ENCODE measurements around the gene PGLYRP2. TPM values are rescaled to one million over a fixed set of nuclear protein-coding genes. Genes with fewer than 3 reads are reported as not detected.

PGLYRP2 gene
- total RNA-seq, 1 experiment from 2014 or later, result not detected

GRCh38 chr19:15424692-15425272, 54.5 kb downstream of the PGLYRP2 start:
- DNase-seq (ENCODE audit: low read depth), result no peak

- DNase-seq (ENCODE audit: low read depth), result no peak
Observed at GRCh38 chr19:15424121-15424520, 55.2 kb downstream of the PGLYRP2 start.

- no peak for DNase-seq (ENCODE audit: low read depth)
Observed at GRCh38 chr19:15423130-15423529, 56.2 kb downstream of the PGLYRP2 start.

- DNase-seq (ENCODE audit: low read depth), result no peak
Observed at GRCh38 chr19:15422296-15423075, 56.8 kb downstream of the PGLYRP2 start.

- DNase-seq (ENCODE audit: low read depth), result no peak
Observed at GRCh38 chr19:15421721-15422260, 57.5 kb downstream of the PGLYRP2 start.

GRCh38 chr19:15421136-15421695, 58.1 kb downstream of the PGLYRP2 start:
- no peak for DNase-seq (ENCODE audit: low read depth)

- DNase-seq (ENCODE audit: low read depth), result peak; percentile 20
Observed at GRCh38 chr19:15419413-15420025, 59.8 kb downstream of the PGLYRP2 start.

Other genes with a start within 250 kb of the PGLYRP2 start
- not detected in 2 replicates for gene EPHX3, start 247.1 kb downstream of the PGLYRP2 start, total RNA-seq (2014; rRNA removed; shearing (Covaris generic))
- 8.3 and 9.1 TPM in 2 replicates for gene BRD4, start 147.0 kb downstream of the PGLYRP2 start, total RNA-seq (2014; rRNA removed; shearing (Covaris generic))
- 9.5 and 11.6 TPM in 2 replicates for gene AKAP8, start 99.7 kb downstream of the PGLYRP2 start, total RNA-seq (2014; rRNA removed; shearing (Covaris generic))
- gene AKAP8L, start 60.5 kb downstream of the PGLYRP2 start, total RNA-seq (2014; rRNA removed; shearing (Covaris generic)), result 31.6 and 33.8 TPM in 2 replicates
- gene WIZ, start 29.5 kb downstream of the PGLYRP2 start, total RNA-seq (2014; rRNA removed; shearing (Covaris generic)), result 4.2 and 7.1 TPM in 2 replicates
- gene RASAL3, start 15.0 kb downstream of the PGLYRP2 start, total RNA-seq (2014; rRNA removed; shearing (Covaris generic)), result 0.72 and 0.88 TPM in 2 replicates
- not detected in 2 replicates for gene CYP4F22, start 29.0 kb upstream of the PGLYRP2 start, total RNA-seq (2014; rRNA removed; shearing (Covaris generic))
- gene CYP4F8, start 135.7 kb upstream of the PGLYRP2 start, total RNA-seq (2014; rRNA removed; shearing (Covaris generic)), result not detected in 2 replicates
- not detected in 2 replicates for gene CYP4F3, start 161.4 kb upstream of the PGLYRP2 start, total RNA-seq (2014; rRNA removed; shearing (Covaris generic))
- gene CYP4F12, start 193.6 kb upstream of the PGLYRP2 start, total RNA-seq (2014; rRNA removed; shearing (Covaris generic)), result 0.20 TPM in 1 of 2 replicates, not detected in the other
- gene OR10H2, start 248.5 kb upstream of the PGLYRP2 start, total RNA-seq (2014; rRNA removed; shearing (Covaris generic)), result not detected in 2 replicates